GM10248 (cell line): ENCODE data around the gene KNCN.

ENCODE experiments used
- CTCF ChIA-PET: fragments of 300-600 bp; sonication (Branson Sonifier 250); formaldehyde crosslinking; extraction: SDS; loops from one replicate; lab custom pipeline; 2021; ENCODE audit warnings: antibody characterized with exemption; lab: Yijun Ruan, JAX
- POLR2A ChIA-PET: fragments of 350-650 bp; sonication (Branson Sonifier 250); formaldehyde crosslinking; extraction: SDS; loops from one replicate; lab custom pipeline; 2020; ENCODE audit warnings: antibody characterized with exemption; lab: Yijun Ruan, JAX
- DNase-seq: peaks from one replicate; pipeline ENCODE4 v3.0.0; 2012; ENCODE audit errors: extremely low spot score
- TF ChIP-seq, protein P1 (sequence below): IDR thresholded peaks from 2 replicates; pipeline ENCODE4 v1.5.1; 2012; ENCODE audit warnings: mild to moderate bottlenecking, low read depth; ENCODE audit errors: extremely low read depth, missing control alignments, control extremely low read depth

Gene KNCN

DNA sequence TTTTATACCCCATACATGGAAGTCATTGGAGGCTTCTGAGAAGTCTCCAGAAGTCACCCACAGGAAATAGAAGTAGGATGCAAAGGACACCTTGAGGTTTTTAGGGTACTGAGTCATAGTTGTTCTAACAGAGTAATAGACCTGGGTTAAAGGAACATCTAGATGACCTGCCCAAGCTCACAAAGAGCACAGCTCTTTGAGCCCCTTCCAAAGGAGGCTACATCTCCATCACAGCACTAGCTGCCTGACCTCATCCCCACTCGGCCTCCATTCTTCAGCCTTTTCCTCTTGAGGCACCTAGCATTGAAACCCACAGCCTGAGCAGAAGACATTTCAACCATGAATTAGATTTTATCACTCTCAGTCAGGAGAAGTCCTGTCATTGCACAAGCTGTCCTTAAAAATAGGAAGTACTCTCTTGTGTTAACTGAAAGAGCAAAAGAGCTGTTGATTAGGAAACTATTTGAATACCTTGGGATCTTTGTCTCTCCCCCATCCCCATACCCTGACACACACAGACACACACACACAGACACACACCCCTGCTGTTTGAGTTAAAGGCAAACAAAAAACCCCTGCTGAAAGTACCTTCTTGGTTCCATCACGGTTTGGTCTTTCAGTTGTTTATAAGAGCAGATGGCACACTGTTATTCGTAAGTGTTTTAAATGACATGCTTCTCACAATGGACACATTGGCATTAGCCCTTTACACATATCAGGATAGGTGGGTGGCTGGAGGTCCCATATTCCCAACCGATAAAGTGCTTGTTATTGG, 30.4 kb upstream of the KNCN start:
- CTCF ChIA-PET = interaction anchor here (1.9 kb wide), 1 partner anchor 8 kb away, joined by 7 read pairs; no protein-coding TSS in a partner anchor

DNA sequence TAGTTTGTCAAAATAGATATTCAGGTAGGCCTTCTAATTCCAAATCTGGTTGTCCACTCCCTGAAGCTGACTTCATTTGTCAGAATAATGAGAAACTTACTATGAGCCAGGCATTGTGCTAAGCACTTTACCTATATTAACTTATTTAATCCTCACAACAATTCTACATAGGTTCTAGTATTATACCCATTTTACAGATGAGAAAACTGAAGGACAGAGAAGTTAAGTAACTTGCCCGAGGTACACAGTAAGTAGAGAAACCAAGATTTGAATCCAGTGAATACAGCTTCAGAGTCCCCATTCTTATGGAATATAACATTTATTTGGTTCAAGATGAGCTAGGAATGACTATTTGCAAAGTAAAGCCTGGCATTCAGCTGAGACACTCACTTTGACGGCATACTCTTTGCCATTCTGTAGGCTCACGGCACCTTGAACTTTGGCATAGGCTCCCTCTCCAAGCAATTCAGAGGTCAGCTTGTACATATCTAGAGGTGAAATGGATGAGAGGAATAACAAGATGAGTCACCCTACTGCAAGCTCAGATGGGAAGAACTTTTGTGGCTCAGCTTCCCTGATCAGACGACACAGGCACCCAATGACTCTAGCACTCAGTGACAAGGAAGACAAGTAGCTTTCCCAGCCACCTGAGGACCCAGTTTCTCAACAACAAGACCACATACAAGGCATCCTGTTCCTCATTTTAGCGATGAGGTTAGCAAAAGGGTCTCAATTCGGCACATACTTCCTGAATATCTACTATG, 28.9 kb upstream of the KNCN start:
- ChIA-PET CTCF (interaction anchor here (1.1 to 1.9 kb wide), 4 partner anchors 10 to 33 kb away, joined by 3 to 7 read pairs (median 4); partner anchors contain the start of gene MKNK1), POLR2A (no interaction called here)
- TF ChIP-seq, protein P1, sequence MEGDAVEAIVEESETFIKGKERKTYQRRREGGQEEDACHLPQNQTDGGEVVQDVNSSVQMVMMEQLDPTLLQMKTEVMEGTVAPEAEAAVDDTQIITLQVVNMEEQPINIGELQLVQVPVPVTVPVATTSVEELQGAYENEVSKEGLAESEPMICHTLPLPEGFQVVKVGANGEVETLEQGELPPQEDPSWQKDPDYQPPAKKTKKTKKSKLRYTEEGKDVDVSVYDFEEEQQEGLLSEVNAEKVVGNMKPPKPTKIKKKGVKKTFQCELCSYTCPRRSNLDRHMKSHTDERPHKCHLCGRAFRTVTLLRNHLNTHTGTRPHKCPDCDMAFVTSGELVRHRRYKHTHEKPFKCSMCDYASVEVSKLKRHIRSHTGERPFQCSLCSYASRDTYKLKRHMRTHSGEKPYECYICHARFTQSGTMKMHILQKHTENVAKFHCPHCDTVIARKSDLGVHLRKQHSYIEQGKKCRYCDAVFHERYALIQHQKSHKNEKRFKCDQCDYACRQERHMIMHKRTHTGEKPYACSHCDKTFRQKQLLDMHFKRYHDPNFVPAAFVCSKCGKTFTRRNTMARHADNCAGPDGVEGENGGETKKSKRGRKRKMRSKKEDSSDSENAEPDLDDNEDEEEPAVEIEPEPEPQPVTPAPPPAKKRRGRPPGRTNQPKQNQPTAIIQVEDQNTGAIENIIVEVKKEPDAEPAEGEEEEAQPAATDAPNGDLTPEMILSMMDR = no peak
- DNase-seq = no peak

More for the DNA sequence above, 30.4 kb upstream of the KNCN start:
- POLR2A ChIA-PET = no interaction called here
- no peak for DNase-seq
- TF ChIP-seq, protein P1 = no peak

DNA sequence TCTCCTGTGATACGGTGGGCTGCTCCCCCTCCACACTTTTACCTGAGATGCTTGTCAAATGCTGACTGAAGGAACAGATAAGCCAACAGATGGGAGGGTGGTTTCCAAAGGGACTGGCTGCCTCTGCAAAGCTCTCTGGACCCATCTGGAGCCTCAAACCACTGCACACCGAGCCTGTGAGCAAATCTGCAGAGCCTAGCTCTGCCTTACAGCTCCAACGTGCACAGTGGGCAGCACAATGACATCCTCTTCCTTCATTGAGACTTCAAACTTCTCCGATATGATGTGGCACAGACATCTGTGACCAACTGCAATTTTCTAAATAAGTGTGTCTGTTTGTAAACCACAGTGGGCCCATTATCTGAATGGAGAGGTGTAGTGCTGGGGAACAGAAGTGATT, 26.2 kb upstream of the KNCN start:
- ChIA-PET POLR2A (no interaction called here), CTCF (interaction anchor here (1.7 kb wide), 1 partner anchor 13 kb away, joined by 7 read pairs; no protein-coding TSS in a partner anchor)
- no peak for DNase-seq
- TF ChIP-seq, protein P1 = no peak

- no peak for DNase-seq
- ChIA-PET CTCF (interaction anchor here (0.9 to 1.7 kb wide), 4 partner anchors 14 to 149 kb away, joined by 3 to 7 read pairs (median 4); no protein-coding TSS in a partner anchor), POLR2A (no interaction called here)
- TF ChIP-seq, protein P1 = no peak
Observed at GRCh38 chr1:46576596-46576995, 25.1 kb upstream of the KNCN start.

DNA sequence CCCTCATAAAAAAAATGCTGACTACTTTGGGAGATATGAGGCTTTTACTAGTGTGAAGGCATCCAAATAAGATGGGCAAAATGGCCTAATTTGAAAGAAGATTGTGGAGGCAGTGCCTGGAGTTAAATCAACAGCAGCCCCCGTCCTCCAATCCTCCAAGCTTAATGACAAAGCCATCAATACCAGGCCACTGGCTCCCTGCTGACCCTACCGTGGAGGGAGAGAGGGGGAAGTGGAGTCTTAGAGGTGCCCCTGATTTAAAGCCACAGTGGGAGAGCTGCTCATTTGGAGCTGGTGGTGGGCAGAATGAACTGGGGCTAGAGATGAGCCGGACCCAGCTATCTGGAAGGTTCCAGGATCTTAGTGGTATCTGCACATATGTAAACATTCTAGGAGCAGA, 24.3 kb upstream of the KNCN start:
- ChIA-PET CTCF (interaction anchor here (0.9 kb wide), 1 partner anchor 149 kb away, joined by 3 read pairs; no protein-coding TSS in a partner anchor), POLR2A (no interaction called here)
- DNase-seq = no peak
- TF ChIP-seq, protein P1 = no peak

DNA sequence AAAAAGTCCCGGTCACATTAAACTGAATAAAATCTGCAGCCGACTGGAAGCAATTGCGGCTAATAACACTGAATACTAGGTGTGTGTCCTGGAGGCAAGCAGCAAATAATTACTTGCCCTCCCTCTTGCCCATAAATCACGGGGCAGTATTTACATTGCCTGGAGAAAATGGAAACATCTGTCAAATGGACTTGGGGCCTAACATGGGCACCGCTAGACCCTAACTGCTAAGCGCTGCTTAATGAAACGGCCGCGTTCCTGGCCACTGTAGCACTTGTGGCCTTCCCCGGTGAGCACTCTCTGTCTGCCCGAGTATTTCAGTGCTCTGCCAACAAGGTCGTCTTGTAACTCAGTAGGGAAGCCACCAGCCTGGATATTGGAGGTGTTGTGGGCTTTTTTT, 23.9 kb upstream of the KNCN start:
- no peak for DNase-seq
- ChIA-PET POLR2A (no interaction called here), CTCF (interaction anchor here (0.9 kb wide), 1 partner anchor 150 kb away, joined by 3 read pairs; no protein-coding TSS in a partner anchor)
- TF ChIP-seq, protein P1 = no peak
